ENCODE measurements around the gene NLRP11.
"Not testable (repeated sequence)": the region's sequence is repeated elsewhere in the genome, so short reads cannot be mapped to it uniquely, and the experiment has no call there.

NLRP11 gene

GRCh38 chr19:55777528-55777927 lies 54.3 kb downstream of the NLRP11 start:
- DNase-seq = no peak

- not testable (repeated sequence) for DNase-seq
Observed at GRCh38 chr19:55769632-55770031, 62.2 kb downstream of the NLRP11 start.

GRCh38 chr19:55768818-55769217 lies 63.0 kb downstream of the NLRP11 start, which contains the start of gene RFPL4AL1:
Gene RFPL4AL1, plus strand, starts transcription at chr19:55769118. Its CDS starts 2,687 bp downstream, at chr19:55771805.
- not testable (repeated sequence) for DNase-seq

GRCh38 chr19:55766466-55766865 lies 65.3 kb downstream of the NLRP11 start:
- DNase-seq = no peak

GRCh38 chr19:55758797-55759196 lies 73.0 kb downstream of the NLRP11 start, which contains the start of gene RFPL4A:
Gene RFPL4A, plus strand, starts transcription at chr19:55759097. Its CDS starts 2,704 bp downstream, at chr19:55761801.
- DNase-seq = not testable (repeated sequence)

GRCh38 chr19:55756808-55757207 lies 75.0 kb downstream of the NLRP11 start:
- DNase-seq = not testable (repeated sequence)

GRCh38 chr19:55753401-55753800 lies 78.4 kb downstream of the NLRP11 start:
- DNase-seq = no peak

GRCh38 chr19:55750715-55751114 lies 81.1 kb downstream of the NLRP11 start:
- DNase-seq = no peak

GRCh38 chr19:55738302-55738701 lies 93.5 kb downstream of the NLRP11 start, which contains the start of gene NLRP9:
Gene NLRP9, minus strand, starts transcription at chr19:55738402. Its CDS starts 28 bp downstream, at chr19:55738374.
- DNase-seq = no peak
